ENCODE results near the gene EFEMP2.

GRCh38 chr11:65857853-65858680 lies 14.5 kb downstream of the EFEMP2 start, which contains the start of gene CFL1:
- no peak for TF ChIP-seq CTCF (conservative IDR thresholded peaks at IDR 0.05 in 1 of 2, IDR thresholded peaks at IDR 0.05 in 1 of 2; ENCODE audit: low read depth in 1 of 2, low read length in 2 of 2)
- no peak for TF ChIP-seq EZH2 (IDR thresholded peaks at IDR 0.05; ENCODE audit: low read length, missing control alignments)
